Astrocyte (in vitro differentiated cells and primary cell): ENCODE results near the gene IL19.

Source experiments
- EZH2 ChIP-seq: IDR thresholded peaks from 2 replicates; pipeline ENCODE4 v1.6.1; 2012; ENCODE audit warnings: mild to moderate bottlenecking, low read length, inconsistent platforms; ENCODE audit not compliant: insufficient read depth
- TF ChIP-seq, protein P1 (sequence below): IDR thresholded peaks from 2 replicates; pipeline ENCODE4 v1.5.1; 2011; ENCODE audit warnings: low read depth, mild to moderate bottlenecking, inconsistent platforms, low read length, moderate library complexity; ENCODE audit not compliant: insufficient read depth

DNA sequence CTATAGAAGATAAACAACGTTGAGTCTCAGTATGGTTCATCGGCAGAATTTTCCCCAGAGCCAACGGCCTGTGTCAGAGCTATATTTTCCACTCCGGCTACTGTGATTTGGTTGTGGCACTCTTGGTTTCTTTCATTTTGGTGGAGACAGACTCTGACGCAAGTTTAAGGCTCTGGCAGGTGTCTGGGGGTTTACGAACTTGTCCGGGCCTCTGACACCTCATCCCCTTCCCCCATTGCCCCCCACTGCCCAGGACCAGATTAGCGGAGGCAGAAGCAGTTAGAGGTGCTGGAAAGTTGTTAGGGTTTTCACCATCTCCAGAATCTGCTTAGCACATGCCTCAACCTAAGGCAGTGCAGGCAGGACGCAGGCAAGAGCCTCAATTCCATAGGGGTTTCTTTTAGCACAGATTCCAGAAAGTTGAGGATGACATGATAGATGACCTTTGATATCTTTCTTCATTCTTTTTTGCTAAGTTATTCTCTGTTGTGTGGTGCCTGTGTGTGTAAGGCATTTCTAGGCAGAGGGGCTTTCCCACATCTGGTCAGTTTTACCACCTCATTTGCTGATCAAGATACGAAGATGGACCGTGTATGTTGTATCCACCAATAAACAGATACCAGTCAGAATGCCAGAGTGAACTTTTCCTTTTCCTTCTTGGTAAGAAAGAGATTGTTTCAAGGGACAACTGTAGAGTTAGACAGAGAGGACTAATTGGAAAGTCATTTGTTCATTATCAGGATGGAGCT is 20.1 kb downstream of the IL19 start:
- TF ChIP-seq, protein P1, sequence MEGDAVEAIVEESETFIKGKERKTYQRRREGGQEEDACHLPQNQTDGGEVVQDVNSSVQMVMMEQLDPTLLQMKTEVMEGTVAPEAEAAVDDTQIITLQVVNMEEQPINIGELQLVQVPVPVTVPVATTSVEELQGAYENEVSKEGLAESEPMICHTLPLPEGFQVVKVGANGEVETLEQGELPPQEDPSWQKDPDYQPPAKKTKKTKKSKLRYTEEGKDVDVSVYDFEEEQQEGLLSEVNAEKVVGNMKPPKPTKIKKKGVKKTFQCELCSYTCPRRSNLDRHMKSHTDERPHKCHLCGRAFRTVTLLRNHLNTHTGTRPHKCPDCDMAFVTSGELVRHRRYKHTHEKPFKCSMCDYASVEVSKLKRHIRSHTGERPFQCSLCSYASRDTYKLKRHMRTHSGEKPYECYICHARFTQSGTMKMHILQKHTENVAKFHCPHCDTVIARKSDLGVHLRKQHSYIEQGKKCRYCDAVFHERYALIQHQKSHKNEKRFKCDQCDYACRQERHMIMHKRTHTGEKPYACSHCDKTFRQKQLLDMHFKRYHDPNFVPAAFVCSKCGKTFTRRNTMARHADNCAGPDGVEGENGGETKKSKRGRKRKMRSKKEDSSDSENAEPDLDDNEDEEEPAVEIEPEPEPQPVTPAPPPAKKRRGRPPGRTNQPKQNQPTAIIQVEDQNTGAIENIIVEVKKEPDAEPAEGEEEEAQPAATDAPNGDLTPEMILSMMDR: no peak
- TF ChIP-seq EZH2: no peak
